ENCODE results near the gene SLC30A2. TPM values are rescaled to one million over a fixed set of nuclear protein-coding genes. Genes with fewer than 3 reads are reported as not detected.

The SLC30A2 gene
- total RNA-seq, 1 donor from 2014 or later, result not detected

GRCh38 chr1:26075421-26076144 is 29.7 kb upstream of the SLC30A2 start:
- Mint-ChIP-seq H3K9me3 (no peaks in the 10 kb centered on the region), H3K36me3 (ENCODE audit: low read depth) (no peaks in the 10 kb centered on the region), H3K27ac (ENCODE audit: unreplicated experiment) (no peak overlapping the region), H3K27me3 (ENCODE audit: low read depth) (peaks cover 7% of the 10 kb centered on the region), H3K4me3 (no peak overlapping the region), H3K4me1 (peaks cover 13% of the 10 kb centered on the region)
- DNase-seq (ENCODE audit: low read depth, low spot score), result no peak
- TF ChIP-seq CTCF (conservative IDR thresholded peaks at IDR 0.05), result no peak

GRCh38 chr1:26072305-26072704 is 26.4 kb upstream of the SLC30A2 start:
- TF ChIP-seq CTCF (conservative IDR thresholded peaks at IDR 0.05), result no peak
- H3K27me3 Mint-ChIP-seq (ENCODE audit: low read depth), result peaks cover 9% of the 10 kb centered on the region
- H3K36me3 Mint-ChIP-seq (ENCODE audit: low read depth), result no peaks in the 10 kb centered on the region
- no peak overlapping the region for H3K4me3 Mint-ChIP-seq
- H3K9me3 Mint-ChIP-seq, result no peaks in the 10 kb centered on the region
- DNase-seq (ENCODE audit: low read depth, low spot score), result no peak
- H3K4me1 Mint-ChIP-seq, result no peaks in the 10 kb centered on the region
- no peak overlapping the region for H3K27ac Mint-ChIP-seq (ENCODE audit: unreplicated experiment)

- no peak overlapping the region for H3K27ac Mint-ChIP-seq (ENCODE audit: unreplicated experiment)
- TF ChIP-seq CTCF (conservative IDR thresholded peaks at IDR 0.05), result no peak
- H3K9me3 Mint-ChIP-seq, result no peaks in the 10 kb centered on the region
- no peaks in the 10 kb centered on the region for H3K36me3 Mint-ChIP-seq (ENCODE audit: low read depth)
- peaks cover 9% of the 10 kb centered on the region for H3K27me3 Mint-ChIP-seq (ENCODE audit: low read depth)
- H3K4me3 Mint-ChIP-seq, result no peak overlapping the region
- no peak for DNase-seq (ENCODE audit: low read depth, low spot score)
- no peaks in the 10 kb centered on the region for H3K4me1 Mint-ChIP-seq
Measured at GRCh38 chr1:26070963-26071342, 25.0 kb upstream of the SLC30A2 start.

GRCh38 chr1:26070296-26070962 is 24.5 kb upstream of the SLC30A2 start:
- no peak for TF ChIP-seq CTCF (conservative IDR thresholded peaks at IDR 0.05)
- Mint-ChIP-seq H3K27me3 (ENCODE audit: low read depth) (peaks cover 9% of the 10 kb centered on the region), H3K4me3 (no peak overlapping the region), H3K36me3 (ENCODE audit: low read depth) (no peaks in the 10 kb centered on the region), H3K9me3 (no peaks in the 10 kb centered on the region), H3K4me1 (no peaks in the 10 kb centered on the region), H3K27ac (ENCODE audit: unreplicated experiment) (no peak overlapping the region)
- no peak for DNase-seq (ENCODE audit: low read depth, low spot score)

GRCh38 chr1:26069941-26070295 is 24.0 kb upstream of the SLC30A2 start:
- Mint-ChIP-seq H3K4me3 (no peak overlapping the region), H3K27ac (ENCODE audit: unreplicated experiment) (no peak overlapping the region), H3K36me3 (ENCODE audit: low read depth) (no peaks in the 10 kb centered on the region), H3K9me3 (no peaks in the 10 kb centered on the region), H3K4me1 (no peaks in the 10 kb centered on the region), H3K27me3 (ENCODE audit: low read depth) (peaks cover 9% of the 10 kb centered on the region)
- TF ChIP-seq CTCF (conservative IDR thresholded peaks at IDR 0.05), result no peak
- no peak for DNase-seq (ENCODE audit: low read depth, low spot score)
